ENCODE data around the gene MYRF.

Gene MYRF

GRCh38 chr11:61817471-61818202 is 65.2 kb downstream of the MYRF start:
- no peak for DNase-seq (ENCODE audit: low read depth, low spot score)

DNA sequence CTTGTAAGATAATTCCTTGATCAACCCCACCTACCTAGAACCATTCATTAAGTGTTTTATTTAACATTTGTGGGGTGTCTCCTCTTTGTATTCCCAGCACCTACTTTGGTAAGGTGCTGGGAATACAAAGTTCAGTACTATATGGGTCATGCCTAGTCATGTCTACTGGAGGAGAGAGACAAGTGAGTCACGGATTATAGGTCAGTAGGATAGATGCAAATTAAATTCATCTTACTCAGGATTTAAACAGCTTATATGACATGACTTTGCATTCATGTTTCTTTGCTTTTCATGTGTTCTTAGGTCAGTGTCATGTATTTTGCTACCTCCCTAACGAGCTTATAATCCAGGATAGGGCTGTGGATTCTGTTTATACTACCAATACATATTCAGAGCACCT is 67.7 kb downstream of the MYRF start:
- no peak for DNase-seq (ENCODE audit: low read depth, low spot score)

- no peak for DNase-seq (ENCODE audit: low read depth, low spot score)
These were observed 74.6 kb downstream of the MYRF start for GRCh38 chr11:61826930-61827570.

- DNase-seq (ENCODE audit: low read depth, low spot score), result peak; percentile 85
These were observed 75.3 kb downstream of the MYRF start, which contains the start of gene FADS2 for GRCh38 chr11:61827571-61828378. Gene FADS2 (plus strand): TSS chr11:61828300. CDS start chr11:61828391, 91 bp downstream.

DNA sequence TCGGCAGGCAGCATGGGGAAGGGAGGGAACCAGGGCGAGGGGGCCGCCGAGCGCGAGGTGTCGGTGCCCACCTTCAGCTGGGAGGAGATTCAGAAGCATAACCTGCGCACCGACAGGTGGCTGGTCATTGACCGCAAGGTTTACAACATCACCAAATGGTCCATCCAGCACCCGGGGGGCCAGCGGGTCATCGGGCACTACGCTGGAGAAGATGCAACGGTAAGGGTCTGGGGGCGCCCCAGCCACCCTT is 75.9 kb downstream of the MYRF start:
- DNase-seq (ENCODE audit: low read depth, low spot score), result no peak

DNA sequence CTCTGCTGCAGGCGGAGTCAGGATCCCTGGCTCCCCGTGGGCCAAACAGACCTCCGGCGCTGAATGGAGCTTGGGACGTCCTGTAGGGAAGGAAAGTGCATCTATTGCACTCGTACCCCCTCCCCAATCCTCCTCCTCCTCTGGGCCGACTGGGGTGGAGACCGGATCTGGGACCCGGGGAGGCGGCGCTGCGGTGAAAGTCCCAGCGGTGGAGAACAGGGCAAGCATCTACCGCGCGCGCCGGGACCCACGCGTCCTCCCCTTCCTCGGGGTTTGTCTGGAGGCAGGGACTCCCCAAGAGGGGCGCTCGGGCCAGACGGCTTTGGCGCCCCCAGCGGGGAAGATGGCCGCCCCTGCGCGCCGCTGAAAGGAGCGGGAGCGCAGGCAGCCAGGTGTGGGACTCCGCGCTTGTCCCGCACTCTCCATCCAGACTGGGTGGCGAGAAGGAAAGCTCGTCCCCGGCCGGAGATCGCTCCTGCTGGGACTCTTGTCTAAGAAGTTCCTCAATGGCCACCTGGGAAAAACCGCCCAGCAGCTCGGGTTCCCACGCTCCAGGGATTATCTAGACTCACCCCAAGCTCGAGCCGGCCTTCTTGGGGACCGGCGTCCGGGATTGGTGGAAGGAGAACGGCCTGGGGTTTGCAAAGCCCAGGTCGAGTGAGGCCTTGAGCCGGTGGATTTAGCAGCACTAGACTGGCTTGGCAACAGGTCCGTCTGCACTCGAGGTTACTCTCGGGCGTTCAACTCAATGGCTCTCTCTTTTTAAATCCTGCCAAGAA is 76.4 kb downstream of the MYRF start:
- no peak for DNase-seq (ENCODE audit: low read depth, low spot score)

GRCh38 chr11:61829806-61830205 is 77.4 kb downstream of the MYRF start:
- DNase-seq (ENCODE audit: low read depth, low spot score), result no peak

GRCh38 chr11:61830237-61831105 is 78.0 kb downstream of the MYRF start:
- DNase-seq (ENCODE audit: low read depth, low spot score), result no peak

DNA sequence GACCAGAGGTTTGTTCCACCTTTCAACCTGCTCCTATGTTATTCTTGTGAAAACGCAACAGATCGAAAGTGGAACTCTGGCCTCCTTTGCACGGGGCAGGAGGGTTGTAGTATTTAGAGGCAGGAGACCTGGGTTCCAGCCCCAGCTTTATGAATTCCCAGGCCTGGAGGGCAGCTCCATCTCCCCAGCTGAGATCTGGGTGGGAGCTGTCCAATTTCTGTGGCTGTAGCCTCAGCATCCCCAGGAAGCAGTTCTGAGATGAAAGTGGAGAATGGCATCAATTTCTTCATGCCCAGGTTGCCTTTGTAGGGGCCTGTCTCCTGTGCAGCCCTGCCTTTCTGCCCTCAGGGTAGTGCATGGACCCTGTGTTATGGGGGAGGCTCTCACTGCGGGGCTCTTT is 79.8 kb downstream of the MYRF start:
- DNase-seq (ENCODE audit: low read depth, low spot score), result no peak

- DNase-seq (ENCODE audit: low read depth, low spot score), result no peak
These were observed 80.3 kb downstream of the MYRF start for GRCh38 chr11:61832754-61833153.

DNA sequence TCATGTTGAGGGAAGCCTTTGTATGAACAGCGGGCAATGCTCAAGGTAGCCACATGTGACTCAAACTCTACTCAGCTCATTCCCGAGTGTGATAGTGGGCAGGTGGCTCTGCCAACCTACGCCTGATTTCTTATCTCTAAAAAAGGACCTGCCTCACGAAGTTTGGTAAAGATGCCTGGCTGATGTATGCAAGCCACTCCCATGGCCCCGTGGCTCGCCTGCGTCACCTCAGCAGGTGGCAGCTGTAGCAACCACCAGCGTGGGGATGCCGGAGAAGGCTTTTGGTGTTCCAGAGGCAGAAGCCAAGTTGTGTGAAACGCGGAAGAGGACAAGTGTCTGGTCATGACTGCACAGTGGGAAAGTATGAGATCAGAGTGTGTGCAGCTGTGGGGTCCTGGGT is 81.0 kb downstream of the MYRF start:
- DNase-seq (ENCODE audit: low read depth, low spot score), result no peak

DNA sequence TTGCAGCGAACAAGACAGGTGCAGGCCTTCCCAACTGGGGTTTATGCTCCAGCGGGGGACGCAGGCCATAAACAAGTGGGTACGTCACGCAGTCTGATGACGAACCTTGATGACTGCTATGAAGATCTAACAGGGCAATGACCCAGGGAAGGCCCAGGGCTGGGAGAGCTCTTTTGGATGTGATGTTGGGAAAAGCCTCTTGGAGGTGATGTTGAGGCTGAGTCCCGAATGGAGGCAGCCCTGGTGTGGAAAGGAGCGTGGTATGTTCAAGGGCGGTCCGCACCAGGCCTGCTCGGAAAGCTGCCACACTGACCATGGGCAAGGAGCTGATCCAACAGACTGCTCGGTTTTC is 81.5 kb downstream of the MYRF start:
- DNase-seq (ENCODE audit: low read depth, low spot score), result no peak

DNA sequence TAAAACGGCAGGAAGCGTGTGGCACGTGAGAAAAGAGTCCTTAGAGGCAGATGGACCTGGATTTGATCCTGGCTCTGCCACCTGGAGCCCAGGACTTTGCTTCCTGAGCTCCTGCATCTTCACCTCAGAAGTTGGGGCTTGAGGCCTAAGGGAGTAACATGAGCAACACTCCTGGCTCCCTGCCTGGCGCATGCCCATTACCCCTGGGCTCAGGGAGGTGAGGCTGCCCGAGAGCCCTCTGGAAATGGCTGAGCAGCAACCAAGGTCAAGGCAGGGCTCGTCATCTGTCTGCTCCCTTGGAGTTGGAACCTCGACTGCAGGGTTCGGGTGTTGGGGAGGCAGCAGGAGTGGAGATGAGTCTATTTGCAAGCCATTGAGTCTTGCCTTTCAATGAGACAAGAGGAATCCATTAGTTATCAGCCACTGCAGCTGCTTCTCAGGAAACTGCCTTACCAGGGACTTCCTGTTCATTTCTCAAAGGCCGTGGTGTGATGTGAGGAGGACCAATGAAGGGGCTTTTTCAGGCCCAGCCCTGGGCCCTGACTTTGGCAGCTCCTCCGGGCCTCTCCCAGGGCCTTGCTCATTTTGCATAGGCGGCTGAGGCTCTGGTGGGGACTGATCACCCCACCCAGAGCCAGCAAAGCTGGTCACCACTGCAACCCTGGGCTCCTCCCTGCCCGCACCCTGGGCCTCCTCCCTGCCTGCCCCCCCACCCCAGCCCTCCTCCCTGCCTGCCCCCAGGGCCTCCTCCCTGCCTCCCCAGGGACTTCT is 82.0 kb downstream of the MYRF start:
- no peak for DNase-seq (ENCODE audit: low read depth, low spot score)

DNA sequence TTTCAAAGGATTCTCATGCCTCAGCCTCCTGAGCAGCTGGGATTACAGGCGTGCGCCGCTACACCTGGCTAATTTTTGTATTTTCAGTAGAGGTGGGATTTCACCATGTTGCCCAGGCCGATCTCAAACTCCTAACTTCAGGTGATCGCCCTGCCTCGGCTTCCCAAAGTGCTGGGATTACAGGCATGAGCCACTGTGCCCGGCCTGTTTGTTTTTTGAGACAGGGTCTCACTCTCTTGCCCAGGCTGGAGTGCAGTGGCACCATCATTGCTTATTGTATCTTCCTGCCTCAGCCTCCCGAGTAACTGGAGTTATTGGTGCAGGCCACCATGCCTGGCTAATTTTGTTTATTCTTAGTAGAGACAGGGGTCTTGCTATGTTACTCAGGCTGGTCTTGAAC is 83.8 kb downstream of the MYRF start:
- no peak for DNase-seq (ENCODE audit: low read depth, low spot score)

DNA sequence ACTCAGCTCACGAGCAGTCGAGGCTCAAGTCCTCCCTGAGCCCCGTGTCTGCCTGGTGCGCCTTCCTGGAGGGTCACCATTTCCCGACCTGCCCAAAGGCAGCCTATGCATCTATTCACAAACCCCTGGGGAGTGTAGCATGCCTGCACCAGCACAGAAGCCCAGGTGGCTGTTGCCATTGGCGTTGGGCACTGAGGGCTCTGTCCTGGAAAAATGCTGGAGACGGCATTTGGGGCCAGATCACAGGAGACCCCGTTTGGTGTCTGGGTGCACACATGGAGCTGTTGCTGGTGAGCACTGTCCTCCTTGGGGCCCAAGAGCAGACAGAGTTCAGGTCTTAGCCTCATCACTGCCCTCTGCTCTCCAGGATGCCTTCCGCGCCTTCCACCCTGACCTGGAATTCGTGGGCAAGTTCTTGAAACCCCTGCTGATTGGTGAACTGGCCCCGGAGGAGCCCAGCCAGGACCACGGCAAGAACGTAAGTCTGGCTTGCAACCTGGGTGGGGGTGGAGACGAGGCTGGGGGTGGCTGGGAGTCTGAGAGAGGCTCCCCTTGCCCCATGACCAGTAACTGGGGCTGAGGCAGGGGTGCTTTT is 85.1 kb downstream of the MYRF start:
- no peak for DNase-seq (ENCODE audit: low read depth, low spot score)

Data from smooth muscle cell of the brain vasculature (primary cell).